ENCODE results near the gene SAFB2.

Gene SAFB2

DNA sequence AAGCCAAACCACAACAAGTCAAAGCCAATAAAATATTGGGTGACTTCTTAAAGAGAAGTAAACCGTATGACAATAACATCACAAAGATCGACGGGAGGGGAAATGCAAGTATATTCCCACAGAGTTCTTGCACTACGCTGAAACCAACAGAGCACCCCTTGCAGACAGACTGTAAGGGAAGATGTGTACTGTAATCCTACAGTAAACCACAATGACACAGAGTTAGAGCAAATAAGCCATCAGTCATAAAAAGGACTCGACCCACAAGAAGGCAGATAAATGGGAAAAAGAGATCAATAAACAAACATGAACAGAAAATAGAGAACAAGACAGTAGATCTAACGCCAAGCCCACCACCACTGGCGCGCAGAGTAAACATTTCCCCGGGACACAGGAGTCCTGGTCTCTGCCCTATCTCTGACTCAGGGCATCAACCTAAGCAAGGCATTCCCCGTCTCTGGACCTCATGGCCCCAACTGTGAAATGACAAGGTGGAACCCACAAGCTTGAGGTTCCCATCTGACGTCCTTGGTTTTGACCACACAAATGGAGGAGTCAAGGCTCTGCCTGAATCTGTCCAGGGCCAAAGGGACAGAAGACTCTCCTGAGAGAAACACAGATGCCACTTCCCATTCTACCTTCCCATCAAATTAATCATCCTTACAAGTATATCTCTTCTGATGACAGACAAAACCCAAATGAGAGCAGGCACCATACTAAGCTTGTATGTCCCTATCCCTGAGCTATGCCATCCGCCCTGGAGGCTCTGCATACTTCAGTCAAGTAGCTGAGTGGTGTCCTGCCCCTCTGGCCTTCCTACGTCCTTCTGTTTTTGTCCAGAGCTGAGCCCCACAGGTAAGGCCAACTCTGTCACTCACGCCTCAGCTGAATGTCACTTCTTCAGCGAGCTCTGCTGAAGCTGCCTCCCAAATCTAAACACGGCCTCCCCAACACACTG is 15.0 kb downstream of the SAFB2 start:
- DNase-seq (ENCODE audit: low read depth in 2 of 2) = no peak

- no peak for DNase-seq (ENCODE audit: low read depth in 2 of 2)
Observed at GRCh38 chr19:5605362-5605761, 17.2 kb downstream of the SAFB2 start.

DNA sequence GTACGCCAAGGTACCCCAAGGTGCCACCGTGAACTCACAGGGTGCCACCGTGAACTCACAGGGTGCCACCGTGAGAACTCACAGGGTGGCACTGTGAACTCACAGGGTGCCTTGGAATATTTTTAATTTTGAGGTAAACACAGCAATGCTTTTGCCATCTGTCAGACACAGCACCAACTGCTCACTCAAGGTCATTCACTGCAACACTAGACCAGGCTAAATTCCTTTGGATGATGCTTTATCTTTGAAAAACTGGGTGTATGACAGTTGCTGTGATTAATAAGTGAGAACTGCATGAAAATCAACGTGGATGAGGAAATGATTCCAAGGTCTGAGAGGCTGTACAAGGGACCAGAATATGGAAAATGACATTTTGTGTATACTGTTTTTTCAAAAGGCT is 18.9 kb downstream of the SAFB2 start:
- DNase-seq (ENCODE audit: low read depth in 2 of 2) = no peak

DNA sequence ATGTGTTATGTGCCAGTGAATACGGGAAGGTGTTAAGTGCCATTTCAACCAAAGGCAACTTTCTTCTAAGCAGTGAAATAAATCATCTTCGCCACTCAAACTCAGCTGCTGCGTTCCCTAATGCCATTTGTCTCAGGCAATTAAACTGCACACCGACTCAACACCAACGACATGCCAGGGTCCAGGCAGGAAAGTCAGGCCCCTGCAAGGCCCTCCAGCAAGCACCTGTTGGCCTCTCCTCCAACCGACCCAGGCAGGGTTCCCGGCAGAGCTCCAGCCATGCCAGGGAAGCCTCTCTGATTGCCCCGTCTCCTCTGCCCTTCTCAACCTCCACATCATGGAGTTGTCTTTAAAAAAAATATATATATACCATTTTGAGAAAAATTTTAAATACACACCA is 21.8 kb downstream of the SAFB2 start:
- DNase-seq (ENCODE audit: low read depth in 2 of 2) = no peak

DNA sequence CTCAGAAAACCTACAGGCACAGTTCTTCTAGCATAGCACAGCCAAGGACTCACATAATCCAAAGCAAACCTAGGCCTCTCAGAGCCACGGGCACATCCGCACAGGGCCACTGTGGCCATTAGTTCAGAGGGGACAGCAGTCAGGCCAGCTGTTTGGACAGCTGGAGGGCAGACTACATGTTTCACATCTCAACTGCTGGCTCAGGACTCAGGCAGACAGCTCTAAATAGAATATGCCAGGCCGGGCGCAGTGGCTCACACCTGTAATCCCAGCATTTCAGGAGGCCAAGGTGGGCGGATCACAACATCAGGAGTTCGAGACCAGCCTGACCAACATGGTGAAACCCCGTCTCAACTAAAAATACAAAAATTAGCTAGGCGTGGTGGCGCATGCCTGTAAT is 26.8 kb downstream of the SAFB2 start:
- no peak for DNase-seq (ENCODE audit: low read depth in 2 of 2)

DNA sequence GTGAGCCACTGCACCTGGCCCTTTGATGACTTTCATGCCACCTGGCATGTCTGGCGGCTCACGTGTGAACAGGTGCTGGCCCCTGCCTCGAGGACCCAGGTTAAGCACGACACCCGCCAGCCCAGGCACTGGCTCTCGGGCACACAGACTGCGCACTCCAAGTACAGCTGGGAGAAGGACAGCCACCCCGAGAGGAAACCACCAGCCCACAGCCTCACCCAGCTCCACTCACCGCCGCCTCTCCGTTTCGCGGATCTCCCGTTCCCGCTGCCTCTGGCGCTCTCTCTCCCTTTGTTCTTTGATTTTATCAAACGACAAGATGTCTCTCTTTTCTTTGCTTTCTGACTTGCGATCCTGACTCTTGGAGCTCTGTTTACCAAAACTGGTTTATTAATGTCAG is 27.4 kb downstream of the SAFB2 start:
- no peak for DNase-seq (ENCODE audit: low read depth in 2 of 2)

DNA sequence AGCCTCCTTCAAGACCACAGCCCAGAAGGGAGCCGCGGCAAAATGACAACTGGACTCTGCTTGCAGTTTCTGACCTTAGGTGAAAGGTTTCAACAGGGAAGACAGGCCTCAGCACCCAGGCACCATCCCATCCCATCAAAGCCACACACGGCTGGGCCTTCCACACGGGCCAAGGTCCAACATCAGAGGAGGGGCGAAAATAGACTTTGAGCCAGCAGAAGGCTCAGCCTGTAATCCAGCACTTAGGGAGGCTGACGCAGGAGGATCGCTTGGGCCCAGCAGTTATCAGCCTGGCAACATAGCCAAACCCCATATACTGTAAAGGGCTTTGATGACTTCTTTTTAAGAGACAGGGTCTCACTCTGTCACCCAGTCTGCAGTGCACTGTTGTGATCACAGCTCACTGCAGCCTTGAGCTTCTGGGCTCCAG is 28.0 kb downstream of the SAFB2 start:
- no peak for DNase-seq (ENCODE audit: low read depth in 2 of 2)

DNA sequence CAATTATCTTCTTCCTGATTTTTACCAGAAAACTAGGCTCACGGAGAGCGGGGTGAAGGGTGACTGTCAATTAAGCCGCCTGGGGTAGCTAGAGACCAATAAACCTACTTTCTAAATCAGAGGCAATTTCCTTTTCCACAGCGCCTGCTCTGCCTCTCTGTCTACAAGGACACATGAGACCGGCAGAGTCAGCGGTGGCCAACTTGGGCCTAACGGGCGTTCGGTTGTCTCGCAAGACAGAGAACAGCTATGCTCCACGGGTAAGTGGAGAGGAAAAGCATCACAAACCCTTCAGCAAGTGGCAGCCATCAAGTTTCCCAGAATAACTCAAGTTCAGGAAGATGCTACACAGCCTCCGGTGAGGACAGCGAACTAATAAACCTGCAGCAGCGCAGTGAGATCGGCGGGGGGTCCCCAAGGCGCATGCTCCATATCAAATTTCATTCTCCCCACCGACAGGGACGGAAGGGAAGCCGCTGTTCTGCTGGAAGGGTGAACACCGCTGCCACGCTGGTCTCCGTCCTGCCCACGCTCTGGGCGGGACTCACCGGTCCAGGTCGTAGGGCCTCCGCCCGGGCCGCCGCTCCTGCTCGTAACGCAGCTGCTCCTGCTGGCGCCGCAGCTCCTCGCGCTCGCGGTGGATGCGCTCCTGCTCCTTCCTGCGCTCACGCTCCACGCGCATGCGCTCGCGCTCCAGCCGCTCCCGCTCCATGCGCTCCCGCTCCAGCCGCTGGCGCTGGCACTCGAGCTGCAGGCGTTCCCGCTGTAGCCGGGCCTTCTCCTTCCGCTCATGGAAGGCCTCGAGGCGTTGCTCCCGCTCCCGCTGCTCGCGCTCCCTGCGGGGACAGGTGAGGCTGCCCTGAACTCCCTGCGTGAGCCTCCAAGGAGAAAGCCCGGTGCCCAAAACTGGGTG is 29.0 kb downstream of the SAFB2 start:
- DNase-seq (ENCODE audit: low read depth in 2 of 2) = no peak

- DNase-seq (ENCODE audit: low read depth in 2 of 2) = no peak
Observed at GRCh38 chr19:5592531-5593342, 29.8 kb downstream of the SAFB2 start.

DNA sequence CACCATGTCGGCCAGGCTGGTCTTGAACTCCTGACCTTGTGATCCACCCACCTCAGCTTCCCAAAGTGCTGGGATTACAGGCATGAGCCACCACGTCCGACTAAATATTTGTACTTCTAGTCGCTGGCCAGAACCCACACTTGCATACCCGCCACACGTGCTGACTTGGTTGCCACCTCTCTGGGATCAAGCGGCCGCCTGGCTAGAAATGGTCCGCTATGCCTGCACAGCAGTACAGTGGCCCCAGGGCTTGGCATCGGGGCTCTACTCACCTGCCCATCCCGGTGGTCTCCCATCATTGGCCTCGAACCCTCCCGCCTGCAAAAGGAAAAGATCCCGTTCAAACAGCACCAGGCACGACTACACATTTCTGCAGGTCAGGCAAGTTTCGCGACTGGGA is 31.1 kb downstream of the SAFB2 start:
- DNase-seq (ENCODE audit: low read depth in 2 of 2) = no peak

- no peak for DNase-seq (ENCODE audit: low read depth in 2 of 2)
Observed at GRCh38 chr19:5590865-5591154, 31.8 kb downstream of the SAFB2 start.

GRCh38 chr19:5590151-5590864 is 32.3 kb downstream of the SAFB2 start:
- DNase-seq (ENCODE audit: low read depth in 2 of 2) = no peak

DNA sequence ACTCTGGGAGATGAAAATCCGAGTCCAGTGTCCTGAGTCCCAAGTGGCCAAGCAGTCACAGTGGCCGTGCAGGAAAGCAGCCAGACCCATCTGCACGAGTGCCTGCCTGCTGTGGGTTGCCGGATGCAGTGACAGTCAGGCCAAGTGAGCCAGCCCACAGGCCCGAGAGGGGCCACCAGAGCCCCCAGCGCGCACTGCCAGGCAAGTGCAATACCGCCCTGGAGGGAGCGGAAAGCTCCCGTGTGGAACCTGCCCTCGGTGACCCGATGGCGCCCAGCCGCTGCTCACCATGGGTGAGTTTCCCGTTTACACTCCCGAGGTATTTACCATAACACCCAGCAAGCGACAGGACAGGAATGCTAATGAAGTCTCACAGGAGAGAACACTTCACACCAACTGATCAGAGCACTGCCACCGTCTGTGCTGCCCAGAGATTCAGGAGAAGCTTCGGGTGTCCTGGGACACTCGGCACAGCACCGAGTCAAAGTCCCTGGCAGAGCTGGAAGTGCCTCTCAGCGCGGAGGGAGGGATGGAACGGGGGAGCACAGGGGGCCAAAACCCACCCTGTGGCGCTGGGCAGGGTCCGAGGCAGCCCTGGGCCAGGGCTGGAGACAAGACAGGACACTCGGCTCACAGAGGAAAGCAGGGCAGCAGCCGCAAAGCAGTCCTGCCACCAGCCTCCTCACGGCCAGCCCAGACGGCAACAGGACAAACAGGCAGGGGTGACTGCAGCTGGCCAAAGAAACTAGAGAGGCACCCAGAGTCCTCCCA is 33.5 kb downstream of the SAFB2 start:
- no peak for DNase-seq (ENCODE audit: low read depth in 2 of 2)

- no peak for DNase-seq (ENCODE audit: low read depth in 2 of 2)
Observed at GRCh38 chr19:5588441-5588840, 34.1 kb downstream of the SAFB2 start.

- DNase-seq (ENCODE audit: low read depth in 2 of 2) = no peak
Observed at GRCh38 chr19:5587661-5588060, 34.9 kb downstream of the SAFB2 start.

- no peak for DNase-seq (ENCODE audit: low read depth in 2 of 2)
Observed at GRCh38 chr19:5587071-5587455, 35.5 kb downstream of the SAFB2 start.

DNA sequence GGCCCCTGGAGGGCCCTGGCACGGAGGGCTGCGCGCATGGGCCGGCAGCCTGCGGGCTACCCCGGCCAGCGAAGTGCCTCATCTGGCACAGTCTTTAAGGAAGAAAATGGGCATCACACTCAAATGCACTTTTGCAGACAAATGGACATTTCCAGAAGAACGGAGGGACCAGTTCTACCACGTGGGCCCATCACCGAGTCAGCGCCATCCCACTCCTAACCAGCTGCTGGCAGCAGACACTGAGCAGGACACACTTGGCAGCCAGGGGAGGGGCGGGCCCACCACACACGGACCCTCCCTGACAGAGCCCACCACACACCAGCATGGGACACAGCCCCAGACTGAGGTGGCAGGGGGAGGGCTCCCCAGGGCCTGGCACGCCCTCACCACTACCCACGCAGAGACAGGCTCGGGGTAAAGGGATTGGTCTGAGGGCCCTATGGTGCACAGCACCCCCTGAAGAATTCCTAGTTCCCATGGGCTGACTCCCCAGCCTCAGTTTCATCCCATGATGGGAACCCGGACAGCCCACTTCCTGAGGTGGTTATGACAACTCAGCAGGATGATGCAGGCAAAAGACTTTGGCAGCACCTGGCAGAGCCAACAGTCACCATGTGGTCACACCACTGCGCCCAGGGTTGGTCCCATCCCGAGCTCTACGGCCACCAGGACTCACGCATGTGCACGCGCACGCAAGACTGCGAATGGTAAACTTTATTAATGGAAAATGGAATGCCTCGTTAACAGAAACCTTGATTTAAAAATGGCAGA is 36.1 kb downstream of the SAFB2 start:
- no peak for DNase-seq (ENCODE audit: low read depth in 2 of 2)

- no peak for DNase-seq (ENCODE audit: low read depth in 2 of 2)
Observed at GRCh38 chr19:5585461-5586299, 36.9 kb downstream of the SAFB2 start.

DNA sequence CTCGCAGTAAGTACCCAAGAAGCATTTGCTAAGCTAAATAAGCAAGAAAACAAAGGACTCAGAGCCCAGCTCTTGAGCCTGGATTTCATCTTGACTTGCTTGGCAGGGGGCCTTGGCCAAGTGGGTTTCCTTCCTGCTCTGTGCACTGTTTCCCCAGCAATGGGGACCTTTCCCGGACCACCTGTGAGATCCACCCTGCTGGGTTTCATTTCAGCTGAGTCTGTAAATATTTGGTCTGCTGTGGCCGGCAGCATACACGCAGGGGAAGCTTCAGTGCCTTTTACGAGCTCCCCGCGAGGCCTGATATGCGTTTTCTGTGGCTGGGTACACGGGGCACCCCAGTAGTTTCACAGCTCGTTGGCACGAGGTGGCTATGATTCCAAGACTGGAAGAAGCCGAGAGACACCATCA is 42.4 kb downstream of the SAFB2 start:
- no peak for DNase-seq (ENCODE audit: low read depth in 2 of 2)

Measured in fibroblast of skin of left biceps (primary cell).